ENCODE results near the gene MRAS.

The MRAS gene

GRCh38 chr3:138435840-138436239 is 87.5 kb downstream of the MRAS start:
- H3K4me3 ChIP-seq (ENCODE audit: low read length): no peak overlapping the region
- no peak for DNase-seq (ENCODE audit: low read depth)
- TF ChIP-seq CTCF (IDR thresholded peaks at IDR 0.05; ENCODE audit: insufficient read depth, low read depth, low read length, missing control alignments): no peak

- TF ChIP-seq CTCF (IDR thresholded peaks at IDR 0.05; ENCODE audit: insufficient read depth, low read depth, low read length, missing control alignments): no peak
- no peak overlapping the region for H3K4me3 ChIP-seq (ENCODE audit: low read length)
- DNase-seq (ENCODE audit: low read depth): no peak
Observed at GRCh38 chr3:138437281-138437680, 88.9 kb downstream of the MRAS start.

GRCh38 chr3:138438896-138439295 is 90.5 kb downstream of the MRAS start:
- DNase-seq (ENCODE audit: low read depth): peak; percentile 17
- no peak for TF ChIP-seq CTCF (IDR thresholded peaks at IDR 0.05; ENCODE audit: insufficient read depth, low read depth, low read length, missing control alignments)
- no peak overlapping the region for H3K4me3 ChIP-seq (ENCODE audit: low read length)

GRCh38 chr3:138439646-138440045 is 91.3 kb downstream of the MRAS start:
- no peak for TF ChIP-seq CTCF (IDR thresholded peaks at IDR 0.05; ENCODE audit: insufficient read depth, low read depth, low read length, missing control alignments)
- H3K4me3 ChIP-seq (ENCODE audit: low read length): no peak overlapping the region
- DNase-seq (ENCODE audit: low read depth): no peak

- TF ChIP-seq CTCF (IDR thresholded peaks at IDR 0.05; ENCODE audit: insufficient read depth, low read depth, low read length, missing control alignments): no peak
- no peak overlapping the region for H3K4me3 ChIP-seq (ENCODE audit: low read length)
- no peak for DNase-seq (ENCODE audit: low read depth)
Observed at GRCh38 chr3:138440121-138440521, 91.7 kb downstream of the MRAS start.

GRCh38 chr3:138440596-138440995 is 92.2 kb downstream of the MRAS start:
- TF ChIP-seq CTCF (IDR thresholded peaks at IDR 0.05; ENCODE audit: insufficient read depth, low read depth, low read length, missing control alignments): no peak
- no peak overlapping the region for H3K4me3 ChIP-seq (ENCODE audit: low read length)
- DNase-seq (ENCODE audit: low read depth): peak; percentile 66

GRCh38 chr3:138441256-138441655 is 92.9 kb downstream of the MRAS start:
- H3K4me3 ChIP-seq (ENCODE audit: low read length): no peak overlapping the region
- no peak for DNase-seq (ENCODE audit: low read depth)
- TF ChIP-seq CTCF (IDR thresholded peaks at IDR 0.05; ENCODE audit: insufficient read depth, low read depth, low read length, missing control alignments): no peak

All from epithelial cell of esophagus (primary cell).